GM12874 (cell line): ENCODE data around the gene RHO.

ENCODE experiments used
- TF ChIP-seq, protein P1 (sequence below): IDR thresholded peaks from 2 replicates; pipeline ENCODE4 v1.5.1; 2011; ENCODE audit warnings: low read depth, mild to moderate bottlenecking, control low read depth, low read length, moderate library complexity; ENCODE audit not compliant: insufficient read depth

The RHO gene

DNA sequence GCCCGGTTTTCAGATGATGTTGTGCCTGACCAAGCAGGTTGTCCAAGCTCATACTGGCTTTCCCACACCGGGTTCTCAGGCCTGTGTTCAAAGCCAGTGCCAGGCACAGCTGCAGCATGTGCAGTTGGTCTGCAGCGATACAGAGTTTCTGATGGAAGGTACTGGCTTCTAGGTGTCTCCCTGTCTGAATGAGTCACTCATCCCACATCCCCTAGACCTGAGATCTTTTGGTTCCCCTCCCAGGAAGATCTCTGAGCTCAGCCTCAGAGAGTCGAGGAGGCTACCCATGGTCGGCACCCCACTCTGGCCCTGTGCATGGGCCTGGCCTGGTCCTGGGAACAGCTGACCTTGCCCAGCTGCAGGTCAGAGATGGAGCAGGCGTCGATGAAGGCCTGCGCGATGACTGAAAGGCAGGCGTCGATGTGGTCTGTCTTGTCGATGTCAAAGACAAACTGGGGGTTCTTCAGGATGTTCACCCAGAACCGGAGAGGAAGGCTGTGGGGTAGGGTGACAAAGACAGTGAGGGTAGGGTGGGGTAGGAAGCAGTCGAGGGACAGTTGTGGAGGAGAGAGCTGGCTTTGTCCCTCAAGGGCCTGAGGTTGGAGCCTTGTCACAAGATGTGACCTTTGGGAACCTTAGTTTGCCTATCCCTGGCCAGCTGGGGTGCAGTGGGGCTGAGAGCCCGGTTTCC is 29.8 kb downstream of the RHO start:
- TF ChIP-seq, protein P1, sequence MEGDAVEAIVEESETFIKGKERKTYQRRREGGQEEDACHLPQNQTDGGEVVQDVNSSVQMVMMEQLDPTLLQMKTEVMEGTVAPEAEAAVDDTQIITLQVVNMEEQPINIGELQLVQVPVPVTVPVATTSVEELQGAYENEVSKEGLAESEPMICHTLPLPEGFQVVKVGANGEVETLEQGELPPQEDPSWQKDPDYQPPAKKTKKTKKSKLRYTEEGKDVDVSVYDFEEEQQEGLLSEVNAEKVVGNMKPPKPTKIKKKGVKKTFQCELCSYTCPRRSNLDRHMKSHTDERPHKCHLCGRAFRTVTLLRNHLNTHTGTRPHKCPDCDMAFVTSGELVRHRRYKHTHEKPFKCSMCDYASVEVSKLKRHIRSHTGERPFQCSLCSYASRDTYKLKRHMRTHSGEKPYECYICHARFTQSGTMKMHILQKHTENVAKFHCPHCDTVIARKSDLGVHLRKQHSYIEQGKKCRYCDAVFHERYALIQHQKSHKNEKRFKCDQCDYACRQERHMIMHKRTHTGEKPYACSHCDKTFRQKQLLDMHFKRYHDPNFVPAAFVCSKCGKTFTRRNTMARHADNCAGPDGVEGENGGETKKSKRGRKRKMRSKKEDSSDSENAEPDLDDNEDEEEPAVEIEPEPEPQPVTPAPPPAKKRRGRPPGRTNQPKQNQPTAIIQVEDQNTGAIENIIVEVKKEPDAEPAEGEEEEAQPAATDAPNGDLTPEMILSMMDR: no peak

DNA sequence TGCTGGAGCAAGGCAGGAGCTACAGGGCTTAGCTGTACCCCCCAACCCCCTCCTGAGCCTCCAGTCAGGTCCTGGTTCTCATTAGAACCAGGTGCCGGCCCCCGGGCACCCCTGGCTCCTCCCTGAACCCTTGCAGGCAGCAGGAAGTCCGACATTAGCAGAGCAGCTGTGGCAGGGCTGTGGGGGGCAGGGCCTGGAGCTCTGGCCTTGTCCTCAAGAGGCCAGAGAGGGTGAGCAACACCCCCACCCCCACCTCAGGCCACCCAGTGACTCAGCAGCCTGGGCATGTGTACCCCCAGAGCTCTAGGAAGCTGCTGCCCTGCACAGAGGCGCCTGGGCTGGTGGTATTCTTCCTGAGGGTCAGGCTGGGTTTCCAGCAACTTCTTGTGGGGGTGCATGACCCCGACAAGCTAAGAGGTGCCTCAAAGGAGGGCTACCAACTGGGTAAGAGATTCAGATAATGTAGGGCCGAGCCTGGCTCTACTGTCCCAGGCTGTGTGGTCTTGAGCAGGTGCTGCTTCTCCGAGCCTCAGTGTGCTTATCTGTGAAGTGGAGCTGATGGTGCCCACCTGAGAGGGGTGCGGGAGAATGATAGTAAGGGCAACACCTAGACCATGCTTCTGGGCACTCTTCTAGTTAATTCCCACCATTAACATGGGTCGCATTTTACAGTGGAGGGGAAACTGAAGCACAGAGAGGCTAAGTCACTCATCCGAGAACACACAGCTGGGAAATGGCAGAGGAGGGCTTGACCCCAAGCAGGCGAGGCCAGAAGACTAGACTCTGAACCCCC is 30.5 kb downstream of the RHO start:
- TF ChIP-seq, protein P1: no peak

DNA sequence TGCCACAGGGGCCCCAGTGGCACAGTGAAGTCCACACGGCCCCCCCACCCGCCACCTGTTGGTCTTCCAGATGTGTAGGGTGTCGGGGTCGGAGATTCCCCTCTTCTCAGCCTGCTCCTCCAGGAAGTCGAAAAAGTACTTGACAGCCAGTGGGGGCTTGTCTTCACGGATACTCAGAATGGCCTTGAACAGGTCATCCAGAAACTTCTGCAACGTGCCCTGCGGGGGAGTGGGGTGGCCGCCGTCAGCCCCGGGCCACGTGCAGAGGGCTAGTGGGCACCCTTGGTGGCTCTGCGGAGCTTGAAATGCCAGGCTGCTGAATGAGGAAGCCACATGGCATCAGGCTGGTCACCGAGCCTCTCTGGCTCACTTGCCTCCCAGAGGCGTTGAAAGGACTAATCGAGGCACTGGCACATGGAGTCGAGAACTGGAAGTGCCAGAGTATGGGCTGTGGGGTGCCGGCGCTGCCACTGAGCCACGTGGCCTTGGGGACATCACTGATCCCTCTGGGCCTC is 31.2 kb downstream of the RHO start:
- TF ChIP-seq, protein P1: no peak

DNA sequence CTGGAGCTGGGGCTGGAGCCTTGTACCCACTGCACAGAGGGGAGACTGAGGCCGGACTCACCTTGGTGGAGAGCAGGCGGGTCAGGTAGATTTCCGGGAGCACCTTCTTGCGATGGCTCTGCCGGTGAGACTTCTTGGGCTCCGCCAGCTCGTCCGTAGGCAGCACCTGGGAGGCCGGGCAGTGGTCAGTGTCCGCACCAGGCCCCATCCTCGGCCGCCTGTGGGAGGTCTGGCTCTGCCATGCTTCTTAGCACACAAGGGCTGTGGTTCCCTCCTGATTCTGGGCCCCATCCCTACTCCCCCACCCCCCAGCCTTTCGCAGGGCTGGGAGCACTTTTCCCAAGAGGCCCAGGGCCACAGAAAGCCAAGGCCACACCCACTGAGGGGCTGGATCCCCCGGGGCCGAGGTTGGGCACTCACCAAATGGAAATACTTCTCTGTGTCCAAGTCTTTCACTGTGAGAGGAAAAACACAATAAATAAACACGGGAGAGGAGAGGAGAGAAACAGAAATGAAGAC is 31.9 kb downstream of the RHO start:
- TF ChIP-seq, protein P1: no peak

DNA sequence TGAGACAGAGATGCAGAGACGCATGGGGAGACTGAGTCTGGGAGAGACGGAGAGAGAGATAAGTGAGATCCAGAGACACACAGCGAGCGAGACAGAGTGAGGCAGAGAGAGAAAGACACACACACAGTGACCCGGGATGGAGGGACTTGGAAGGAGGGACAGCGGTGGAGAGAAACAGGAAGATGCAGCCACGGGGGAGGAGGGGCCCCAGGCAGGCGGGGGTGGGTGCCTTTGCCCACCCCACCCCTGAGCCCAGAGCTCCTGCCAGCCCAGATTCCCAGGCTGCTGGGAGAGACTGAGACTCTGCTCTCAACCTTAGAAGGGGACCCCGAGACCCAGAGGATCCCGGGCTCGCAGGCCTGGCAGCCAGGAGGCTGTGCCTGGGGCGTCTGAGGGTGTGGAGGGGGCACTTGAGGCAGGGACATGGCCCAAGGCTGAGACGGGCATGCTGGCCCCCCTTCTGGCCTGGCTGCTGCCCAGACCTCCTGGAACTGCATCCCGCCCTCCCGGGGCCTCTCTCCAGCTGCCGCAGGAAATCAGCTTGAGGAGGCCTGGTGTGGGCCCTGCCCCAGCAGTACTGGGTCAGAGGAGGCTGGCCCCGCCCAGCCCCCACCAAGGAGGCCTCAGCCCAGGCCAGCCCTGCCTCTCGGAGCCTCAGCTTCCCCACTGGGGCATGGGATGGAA is 32.6 kb downstream of the RHO start:
- TF ChIP-seq, protein P1: no peak

DNA sequence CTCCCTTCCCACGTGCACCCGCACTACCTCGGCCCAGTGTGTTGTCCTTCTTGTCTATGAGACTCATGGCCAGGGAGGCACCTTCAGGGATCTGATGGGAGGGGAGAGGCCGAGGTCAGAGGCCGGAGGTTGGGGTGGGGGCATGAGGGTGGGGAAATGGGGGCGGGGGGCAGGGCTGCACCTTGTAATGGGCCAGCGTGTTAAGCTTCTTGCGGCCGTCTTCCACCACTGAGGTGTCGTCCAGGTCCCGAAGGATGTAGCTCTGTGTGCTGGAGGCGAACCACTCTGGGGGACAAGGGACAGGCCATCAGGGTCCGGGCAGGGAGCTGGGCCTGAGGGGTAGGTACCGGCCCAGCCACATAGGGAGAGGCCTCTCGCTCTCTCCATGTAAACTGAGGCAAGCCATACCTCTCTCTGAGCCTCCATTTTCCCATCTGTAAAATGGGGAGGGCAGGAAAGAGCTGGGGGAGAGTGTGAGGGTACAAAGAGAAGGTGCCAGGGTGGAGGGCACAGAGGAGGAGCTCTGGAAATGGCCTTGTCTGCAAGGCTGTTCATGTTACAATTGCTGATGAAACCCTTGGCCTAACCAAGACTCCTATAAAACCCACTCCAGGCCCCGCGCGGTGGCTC is 33.3 kb downstream of the RHO start:
- TF ChIP-seq, protein P1: no peak
